SKM-1 (cell line): Measurements from ENCODE around the gene MAP7.
"Not testable (repeated sequence)": the region's sequence is repeated elsewhere in the genome, so short reads cannot be mapped to it uniquely, and the experiment has no call there.

Source experiments
- DNase-seq: peaks from one replicate; lab custom pipeline; 2025; ENCODE audit not compliant: unreplicated experiment; lab: John Stamatoyannopoulos, UW

The MAP7 gene

DNA sequence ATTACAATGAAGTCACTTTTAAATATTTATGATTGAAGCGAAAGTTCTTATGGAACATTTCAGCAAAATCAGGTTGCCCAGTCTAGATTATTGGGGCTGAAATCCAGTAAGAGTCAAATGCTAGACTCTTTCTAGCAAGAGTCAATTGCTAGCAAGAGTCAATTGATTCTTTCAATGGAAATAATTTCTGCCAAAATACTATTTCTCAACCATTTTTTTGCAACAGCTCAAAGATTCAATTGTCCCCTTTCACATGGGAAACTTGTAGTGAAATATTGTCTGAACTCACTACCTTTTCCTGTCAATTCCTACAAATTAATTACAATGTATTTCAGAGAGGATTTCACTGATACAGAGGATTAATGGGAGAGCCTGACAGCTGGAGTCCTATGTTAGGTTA is 78.3 kb downstream of the MAP7 start:
- DNase-seq = no peak

DNA sequence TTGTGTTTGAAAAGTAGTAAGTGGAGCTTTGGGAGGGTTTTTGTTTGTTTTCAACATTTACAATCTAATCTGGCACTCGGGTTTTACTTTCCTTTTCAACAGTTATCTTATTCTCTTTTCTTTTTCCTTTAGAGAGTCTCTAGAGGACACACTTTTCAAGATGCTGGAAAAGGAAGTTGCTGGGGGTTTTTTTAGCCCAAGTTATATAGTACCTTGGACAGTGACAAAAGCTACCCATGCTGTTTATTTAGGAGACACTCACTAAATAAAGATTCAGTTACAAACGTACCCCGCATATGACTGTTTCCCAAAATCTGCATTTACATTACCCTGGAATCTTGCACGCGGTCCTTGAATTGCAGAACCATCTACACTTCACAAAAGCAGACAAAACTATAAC is 78.8 kb downstream of the MAP7 start:
- DNase-seq = no peak

DNA sequence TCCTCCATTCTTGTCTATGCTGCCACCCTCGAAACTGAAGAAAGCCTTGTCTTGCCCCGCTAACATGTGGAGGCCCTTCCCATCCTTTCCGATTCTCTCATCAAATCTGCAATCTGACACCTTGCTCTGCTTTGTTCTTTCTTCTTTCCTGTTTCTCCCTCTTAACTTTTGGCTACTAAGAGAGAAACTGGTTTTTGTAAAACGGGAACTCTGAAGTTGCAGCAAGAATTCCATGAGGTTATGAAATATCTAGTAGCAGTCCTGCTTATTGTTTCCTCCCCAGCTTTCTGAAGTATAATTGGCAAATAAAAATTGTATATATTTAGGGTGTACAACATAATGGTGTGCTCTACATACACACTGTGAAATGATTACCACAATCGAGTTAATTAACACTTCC is 80.2 kb downstream of the MAP7 start:
- DNase-seq = peak; percentile 65

DNA sequence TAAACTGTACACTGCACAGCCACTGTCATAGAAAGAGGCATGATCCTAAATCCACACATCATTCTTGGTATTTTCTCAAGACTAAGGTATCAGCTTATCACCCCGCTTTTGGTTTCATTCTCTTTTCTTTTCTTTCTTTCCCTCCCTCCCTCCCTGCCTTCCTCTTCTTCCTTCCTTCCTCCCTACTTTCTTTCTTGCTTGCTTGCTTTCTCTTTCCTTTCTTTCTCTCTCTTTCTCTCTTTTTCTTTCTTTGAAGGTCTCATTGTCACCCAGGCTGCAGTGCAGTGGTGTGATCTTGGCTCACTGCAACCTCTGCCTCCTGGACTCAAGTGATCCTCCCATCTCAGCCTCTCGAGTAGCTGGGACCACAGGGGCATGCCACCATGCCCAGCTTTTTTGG is 81.1 kb downstream of the MAP7 start:
- DNase-seq = no peak

DNA sequence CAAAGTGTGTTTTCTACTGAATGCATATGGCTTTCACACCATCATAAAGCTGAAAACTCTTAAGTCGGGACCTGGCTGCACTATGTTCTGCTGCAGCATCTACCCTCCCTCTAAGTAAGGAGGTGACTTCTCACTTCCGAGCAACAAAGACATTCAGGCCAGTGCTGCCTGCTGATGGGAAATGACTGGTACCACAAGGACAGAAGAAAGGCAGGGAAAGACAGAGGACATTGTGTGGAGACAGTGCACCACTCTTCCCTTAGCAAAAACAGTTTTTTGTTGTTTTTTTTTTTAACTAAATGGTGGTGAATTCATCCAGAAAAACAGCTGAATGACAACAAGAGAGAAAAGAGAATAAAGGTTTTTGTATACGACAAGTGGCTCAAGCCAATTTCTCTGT is 81.5 kb downstream of the MAP7 start:
- no peak for DNase-seq

DNA sequence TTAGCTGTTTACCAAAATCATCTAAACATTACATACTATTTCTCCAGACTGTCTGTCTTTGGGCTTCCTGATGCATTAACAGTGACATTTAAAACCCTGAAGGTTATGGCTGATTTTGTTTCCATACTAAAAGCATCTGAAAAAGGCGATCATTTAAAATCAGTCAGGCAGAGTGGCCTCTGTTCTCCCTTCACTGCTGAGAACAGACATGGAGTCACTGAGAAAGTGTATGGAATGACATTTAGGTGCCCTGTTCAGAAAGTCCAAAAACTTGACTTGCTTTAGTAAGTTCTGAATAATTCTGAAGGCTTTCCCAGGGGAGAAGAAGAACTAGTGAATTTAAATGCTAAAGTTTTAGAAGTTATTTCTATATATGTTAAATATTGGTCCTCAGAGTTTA is 83.0 kb downstream of the MAP7 start:
- DNase-seq = no peak

DNA sequence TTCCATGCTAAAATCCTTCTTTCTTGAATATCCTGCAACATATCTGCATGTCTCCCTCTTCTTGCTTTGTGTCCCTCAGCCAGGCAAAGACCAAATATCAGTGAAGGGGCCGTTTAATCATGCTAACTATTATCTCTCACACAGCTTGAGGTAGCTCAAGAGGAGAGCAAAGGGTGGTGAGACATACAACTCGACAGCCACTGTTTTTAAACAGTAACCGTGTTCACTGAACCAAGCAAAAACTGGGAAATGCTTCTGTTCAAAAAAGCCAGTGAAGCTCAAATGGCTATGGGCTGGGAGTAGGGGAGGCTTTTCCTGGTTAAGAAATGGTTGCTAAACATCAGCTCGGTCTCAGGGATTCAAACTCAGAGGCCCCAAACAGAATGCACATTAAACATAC is 83.4 kb downstream of the MAP7 start:
- no peak for DNase-seq

DNA sequence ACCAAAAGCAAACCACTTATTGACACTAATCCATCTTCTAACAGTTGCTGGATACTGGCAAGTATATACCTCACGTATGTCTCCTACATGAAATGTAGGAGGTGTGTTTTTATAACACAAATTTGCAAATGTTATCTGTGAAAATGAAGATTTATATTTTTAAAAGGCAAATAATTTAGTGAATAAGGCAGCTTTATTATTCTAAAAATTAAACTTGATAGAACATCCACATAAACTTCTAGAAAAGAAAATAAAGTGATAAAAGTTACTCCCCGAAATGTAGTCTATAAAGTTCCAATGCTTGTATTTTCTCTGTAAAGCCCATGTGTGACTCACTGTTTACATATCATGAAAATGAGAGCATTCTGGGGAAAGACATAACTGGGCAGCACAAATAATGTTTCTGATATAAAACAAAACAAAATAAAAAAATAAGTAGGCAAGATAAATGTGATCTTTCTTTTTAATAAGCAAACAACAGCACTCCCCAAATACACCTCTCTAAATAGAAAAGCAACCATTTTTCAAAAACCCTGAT is 84.4 kb downstream of the MAP7 start:
- no peak for DNase-seq

DNA sequence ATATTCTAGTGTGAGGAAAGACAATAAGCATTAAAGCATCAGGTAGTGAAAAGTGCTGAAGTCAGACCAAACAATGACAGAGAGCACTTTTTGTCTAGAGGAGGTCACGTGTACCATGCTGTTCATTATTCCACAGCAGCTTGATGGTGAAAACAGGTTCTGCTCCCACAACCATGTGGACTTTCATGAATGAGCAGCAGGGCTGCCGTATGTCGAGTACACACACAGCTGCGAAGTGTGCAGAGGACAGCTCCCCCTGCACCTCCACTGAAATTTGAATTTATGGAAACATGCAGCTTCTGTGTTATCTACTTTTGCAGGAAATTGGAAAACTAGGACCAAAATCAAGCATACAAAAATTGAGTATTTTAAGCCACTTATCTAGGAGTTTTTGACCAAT is 85.3 kb downstream of the MAP7 start:
- no peak for DNase-seq

DNA sequence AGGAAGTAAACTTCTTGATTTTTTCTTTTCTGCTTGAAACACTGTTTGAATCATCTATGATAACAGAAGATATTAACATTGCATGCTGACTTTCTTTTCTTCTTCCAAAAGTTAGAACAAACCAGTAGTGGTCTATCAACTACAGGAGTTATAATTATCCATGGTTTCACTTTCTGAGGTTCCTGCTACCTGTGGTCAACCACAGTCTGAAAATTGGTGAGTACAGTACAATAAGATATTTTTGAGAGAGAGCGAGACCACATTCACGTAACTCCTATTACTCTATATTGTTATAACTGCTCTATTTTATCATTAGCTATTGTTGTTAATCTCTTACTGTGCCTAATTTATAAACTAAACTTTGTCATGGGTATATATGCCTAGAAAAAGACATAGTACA is 86.1 kb downstream of the MAP7 start:
- DNase-seq = no peak

DNA sequence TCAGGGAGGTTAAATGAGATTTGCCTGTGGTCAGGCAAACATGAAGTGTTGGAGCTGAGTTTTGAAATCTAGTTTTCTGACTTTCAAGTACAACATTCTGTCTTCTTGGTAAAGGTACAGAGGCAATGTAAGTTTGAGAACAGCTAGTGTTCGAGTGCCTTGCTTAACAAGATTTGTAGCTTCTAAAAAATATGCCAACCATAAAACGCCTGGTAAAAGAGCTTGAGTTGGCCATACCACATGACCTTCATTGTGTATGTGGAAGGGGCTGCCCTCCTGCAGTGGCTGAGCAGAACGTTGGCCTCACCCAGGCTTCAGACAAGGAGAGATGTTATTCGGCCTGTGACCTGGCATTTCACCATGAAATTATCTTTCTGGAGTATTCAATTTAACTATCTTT is 86.5 kb downstream of the MAP7 start:
- DNase-seq = no peak

DNA sequence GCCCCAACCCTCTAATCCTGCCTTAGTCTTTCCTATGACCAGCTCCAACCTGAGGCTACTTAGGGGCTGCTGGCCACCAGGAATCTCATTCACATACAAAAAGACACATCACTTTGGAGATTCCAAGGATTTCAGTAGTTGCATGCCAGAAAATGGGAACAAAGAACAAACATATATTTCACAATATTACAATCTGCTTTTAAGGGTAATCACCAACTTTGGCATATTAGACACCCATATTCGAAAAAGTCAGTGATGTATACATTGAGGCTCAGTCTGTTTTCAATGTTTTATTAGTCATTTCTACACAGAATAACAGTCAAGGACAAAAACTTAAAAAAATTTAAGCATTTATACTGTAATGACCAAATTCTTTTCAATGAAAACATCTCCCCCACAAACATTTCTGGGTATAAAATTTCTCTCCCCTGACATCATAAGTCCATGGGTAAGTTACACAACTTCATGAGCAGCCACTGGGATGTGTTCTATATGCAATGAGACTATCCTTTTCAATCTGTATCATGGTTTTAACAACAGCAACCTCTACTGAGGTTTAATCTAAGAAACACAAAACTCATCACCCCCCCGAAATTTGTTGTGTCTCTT is 103.5 kb downstream of the MAP7 start:
- DNase-seq = no peak

DNA sequence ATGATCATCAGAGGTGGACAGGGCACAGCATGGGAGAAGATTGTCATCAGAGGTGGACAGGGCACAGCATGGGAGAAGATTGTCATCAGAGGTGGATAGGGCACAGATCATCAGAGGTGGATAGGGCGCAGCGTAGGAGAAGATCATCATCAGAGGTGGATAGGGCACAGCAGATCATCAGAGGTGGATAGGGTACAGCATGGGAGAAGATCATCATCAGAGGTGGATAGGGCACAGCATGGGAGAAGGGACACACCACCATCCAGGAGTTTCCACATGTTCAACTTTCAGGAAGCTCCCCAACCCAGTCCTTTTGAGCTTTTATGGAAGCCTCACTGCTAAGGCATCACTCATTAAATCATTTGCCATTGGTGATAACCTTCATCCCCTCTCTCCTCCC is 104.1 kb downstream of the MAP7 start:
- DNase-seq = no peak

DNA sequence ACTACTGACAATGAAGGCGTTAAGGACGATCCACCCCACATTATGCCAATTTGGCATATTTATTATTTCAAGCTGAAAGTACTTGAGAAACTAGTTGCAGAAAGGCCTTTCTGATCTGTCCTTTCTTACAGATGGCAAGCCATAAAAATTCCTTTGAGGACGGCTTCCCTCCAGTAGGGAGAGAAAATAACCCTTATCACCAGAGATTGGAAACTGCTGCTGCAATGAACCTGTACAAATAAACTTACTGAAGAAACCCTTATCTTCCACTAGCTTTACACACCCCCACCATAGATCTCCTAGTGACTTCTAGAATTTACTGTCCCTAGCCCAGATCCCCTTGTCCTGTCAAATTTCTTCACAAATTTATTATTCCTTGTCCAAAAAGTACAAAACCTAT is 105.2 kb downstream of the MAP7 start:
- DNase-seq = no peak

DNA sequence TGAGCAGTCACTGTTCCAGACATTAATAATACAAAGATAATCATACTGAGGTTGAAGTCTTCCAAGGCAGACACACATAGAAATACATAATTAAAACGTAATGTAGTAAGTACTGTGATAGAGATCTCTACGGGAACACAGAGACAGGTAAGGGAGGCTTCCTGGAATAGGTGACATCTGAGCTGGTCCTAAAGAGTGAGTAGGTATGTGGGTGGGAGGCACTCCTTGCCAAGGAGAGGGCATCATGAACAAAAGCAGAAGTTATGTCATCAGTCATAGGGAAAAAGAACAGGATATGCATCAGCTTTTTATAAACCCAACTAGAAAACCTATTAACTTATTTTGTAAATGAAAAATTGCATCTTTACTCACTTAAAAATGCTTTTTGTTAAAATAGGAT is 110.0 kb downstream of the MAP7 start:
- no peak for DNase-seq

DNA sequence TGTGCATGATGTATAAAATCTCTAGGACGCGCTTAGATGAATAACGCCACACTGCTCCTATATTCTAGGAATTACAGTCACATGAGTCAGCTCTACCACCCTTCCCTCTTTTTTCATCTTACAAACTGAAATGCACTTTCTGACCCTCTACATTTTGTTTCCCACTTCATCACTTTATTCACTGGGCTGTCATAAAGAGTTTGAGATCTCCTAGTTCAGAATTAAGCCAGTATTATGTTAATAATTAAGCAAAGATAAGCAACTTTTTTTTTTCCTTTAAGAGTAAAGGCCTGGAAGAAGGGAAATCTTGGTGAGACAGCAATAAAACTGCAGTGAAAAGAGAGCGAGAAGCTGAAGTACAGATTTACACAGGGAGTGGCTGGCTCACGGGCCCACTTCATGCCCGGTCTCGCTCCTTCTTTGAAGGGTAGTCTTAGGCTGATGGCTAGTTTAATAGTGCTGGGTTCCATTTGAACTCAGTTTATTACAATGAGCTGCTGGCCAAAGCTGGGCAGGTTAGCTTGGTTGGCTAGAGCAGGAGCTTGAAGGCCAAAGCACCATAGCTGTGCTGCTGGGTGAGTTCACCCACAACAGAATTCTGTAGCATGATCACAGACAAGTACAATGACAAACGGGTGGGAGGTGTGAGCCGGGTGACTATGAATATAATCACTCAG is 110.6 kb downstream of the MAP7 start:
- no peak for DNase-seq

DNA sequence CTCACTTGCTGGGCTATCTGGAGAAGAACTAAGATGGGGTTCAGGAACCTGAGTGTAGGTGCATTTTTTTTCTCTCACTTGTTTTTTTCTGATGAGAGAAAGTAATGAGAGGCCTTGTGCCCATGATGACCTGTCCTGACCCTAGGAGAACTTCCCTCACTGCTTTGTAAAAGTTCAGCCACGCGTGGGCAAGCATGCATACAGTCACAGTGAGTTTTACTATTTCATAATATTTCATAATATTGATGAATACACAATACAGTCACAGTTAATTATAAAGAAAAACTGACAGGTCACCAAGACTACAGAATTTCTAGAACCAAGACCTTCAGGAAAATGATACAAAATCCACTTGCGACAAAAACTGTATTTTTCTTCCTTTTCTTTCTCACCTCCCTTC is 111.8 kb downstream of the MAP7 start:
- DNase-seq = no peak

DNA sequence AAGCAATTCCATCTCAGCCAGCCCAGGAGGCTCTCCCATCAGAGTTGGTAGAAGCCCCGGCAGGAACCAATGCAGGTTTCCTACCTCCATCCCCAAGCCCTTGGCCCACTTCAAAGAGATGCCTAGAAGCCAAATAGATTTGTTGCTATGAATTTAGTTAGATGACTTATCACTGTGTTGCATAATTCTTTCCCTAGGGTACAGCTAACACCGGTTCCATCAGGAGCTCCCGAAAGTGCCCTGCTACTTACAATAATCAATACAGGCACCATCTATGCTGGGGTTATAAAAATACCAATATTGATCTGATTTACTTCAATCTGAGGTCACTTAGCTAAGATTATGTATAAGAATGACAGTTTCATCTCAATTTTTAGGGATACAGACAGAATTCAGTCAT is 113.0 kb downstream of the MAP7 start:
- no peak for DNase-seq

DNA sequence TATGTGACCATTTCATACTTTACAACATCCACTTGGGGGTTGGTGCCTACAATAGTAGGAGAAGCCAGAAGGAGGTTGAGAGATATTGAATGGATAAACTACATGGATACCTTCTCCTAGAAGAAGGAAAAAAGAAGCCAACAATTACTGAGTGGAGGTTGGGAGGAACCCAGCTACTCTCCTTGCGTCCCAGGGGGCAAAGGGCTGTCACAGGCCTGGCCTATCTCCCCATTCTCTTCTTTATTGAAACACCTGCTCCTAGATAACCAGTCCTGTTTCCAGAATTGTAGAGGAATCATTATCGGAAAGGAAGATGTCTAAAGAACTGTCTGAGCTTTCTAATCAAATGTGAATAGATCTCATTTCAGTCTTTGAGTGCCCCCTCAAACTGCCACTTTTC is 115.1 kb downstream of the MAP7 start:
- DNase-seq = no peak

DNA sequence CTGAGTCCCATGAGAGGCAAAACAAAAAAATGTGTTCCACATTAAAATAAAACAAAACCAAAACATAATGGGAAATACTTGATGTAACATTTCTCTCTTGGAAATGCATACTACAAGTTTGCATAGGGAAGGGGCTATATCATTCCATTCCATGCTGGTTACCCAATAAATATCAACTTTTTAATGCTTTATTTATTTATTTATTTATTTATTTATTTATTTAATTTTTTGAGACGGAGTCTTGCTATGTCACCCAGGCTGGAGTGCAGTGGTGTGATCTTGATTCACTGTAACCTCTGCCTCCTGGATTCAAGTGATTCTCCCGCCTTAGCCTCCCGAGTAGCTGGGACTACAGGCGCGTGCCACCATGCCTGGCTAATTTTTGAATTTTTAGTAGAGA is 118.9 kb downstream of the MAP7 start:
- not testable (repeated sequence) for DNase-seq

DNA sequence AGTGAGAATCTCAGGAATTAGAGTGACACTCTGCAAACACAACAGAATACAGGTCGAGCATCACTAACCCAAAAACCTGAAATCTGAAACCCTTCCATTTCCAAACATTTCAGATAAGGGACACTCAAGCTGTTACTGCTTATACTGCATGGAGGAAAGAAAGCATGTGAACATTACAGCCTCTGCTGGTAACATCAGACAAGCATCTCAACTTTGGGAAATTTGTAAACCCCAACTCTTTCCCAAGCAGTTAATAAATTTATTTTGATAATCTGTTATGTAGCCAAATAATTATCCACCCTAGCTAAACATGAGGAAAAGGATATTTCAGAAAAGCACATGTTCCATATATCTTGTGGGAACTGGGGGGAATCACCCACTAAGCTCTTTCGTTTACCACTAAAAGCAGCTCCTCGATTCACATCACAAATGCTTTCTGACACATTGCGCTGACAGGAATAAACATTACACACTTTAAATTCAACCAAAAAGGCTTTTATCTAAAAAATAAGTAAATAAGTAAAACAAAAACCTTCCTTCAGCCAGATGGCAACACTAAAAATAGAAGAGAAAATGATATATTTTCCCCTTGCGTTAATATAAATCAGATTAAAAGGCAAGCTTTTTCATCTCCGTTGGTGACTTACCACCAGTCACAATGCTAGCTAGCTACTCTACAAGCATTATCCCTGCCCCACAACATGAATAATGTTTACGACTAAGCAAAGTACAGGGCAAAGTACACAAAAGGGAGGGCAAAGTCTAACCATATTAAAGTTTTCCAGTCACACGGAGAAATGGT is 120.8 kb downstream of the MAP7 start:
- DNase-seq = no peak

DNA sequence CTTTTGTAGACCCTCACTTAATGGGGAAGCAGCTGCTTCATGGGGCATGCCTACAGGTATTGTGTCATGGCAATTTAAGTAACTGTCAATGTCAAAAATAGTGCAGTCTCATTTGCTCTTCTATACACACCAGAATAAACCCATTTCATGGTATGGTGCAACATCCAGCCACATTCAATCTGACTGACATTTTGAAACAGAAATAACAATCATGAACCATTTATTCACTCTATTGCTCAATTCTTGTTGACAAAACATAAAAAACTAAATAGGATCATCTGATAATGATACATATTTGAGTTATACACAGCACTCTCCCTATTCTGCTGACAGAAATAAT is 122.9 kb downstream of the MAP7 start:
- no peak for DNase-seq
